ENCODE data around the gene BUD23. TPM values are rescaled to one million over a fixed set of nuclear protein-coding genes. Genes with fewer than 3 reads are reported as not detected.

BUD23 gene
- total RNA-seq, 8 experiments from 2014 or later = 31.6 to 85.7 (median 49.2) TPM

DNA sequence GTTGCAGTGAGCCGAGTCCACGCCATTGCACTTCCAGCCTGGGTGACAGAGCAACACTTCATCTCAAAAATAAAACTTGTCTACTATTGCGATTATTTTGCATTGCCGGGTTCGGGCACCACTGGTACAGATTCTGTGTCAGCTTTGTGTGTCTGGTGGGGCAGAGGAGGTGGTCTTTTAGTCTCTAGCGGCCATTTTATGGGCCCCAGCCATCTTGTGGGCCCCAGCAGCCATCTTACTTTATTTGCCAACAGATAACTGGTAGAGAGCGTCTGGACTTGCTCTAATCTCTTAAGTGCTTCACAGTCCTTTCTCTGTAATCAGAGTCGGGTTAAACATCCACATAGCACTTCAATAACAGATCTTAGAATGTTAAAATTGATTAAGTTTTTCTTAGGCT lies 4.9 kb downstream of the BUD23 start:
- ATAC-seq (replicated peaks in 6 of 8) = no peak
- in situ Hi-C loops (cut with MboI; ENCODE audit: low pct_unique_long_range_greater_than_20kb in 2 of 9, low sequenced_read_pairs in 9 of 9, unreplicated experiment in 9 of 9) = no loop called here
- 86 to 100% (median 98%) methylated on average over 1 to 8 of the region's 8 CpGs; no CpG with 5 or more reads in 1 of the 10 experiments for WGBS, 10 experiments
- peaks cover 0 to 5% of the 10 kb centered on the region in 2 donors for H3K4me1 ChIP-seq (replicated peaks in 1 of 2)
- no peak overlapping the region for H3K27ac ChIP-seq
- no peak overlapping the region for H3K4me3 ChIP-seq

DNA sequence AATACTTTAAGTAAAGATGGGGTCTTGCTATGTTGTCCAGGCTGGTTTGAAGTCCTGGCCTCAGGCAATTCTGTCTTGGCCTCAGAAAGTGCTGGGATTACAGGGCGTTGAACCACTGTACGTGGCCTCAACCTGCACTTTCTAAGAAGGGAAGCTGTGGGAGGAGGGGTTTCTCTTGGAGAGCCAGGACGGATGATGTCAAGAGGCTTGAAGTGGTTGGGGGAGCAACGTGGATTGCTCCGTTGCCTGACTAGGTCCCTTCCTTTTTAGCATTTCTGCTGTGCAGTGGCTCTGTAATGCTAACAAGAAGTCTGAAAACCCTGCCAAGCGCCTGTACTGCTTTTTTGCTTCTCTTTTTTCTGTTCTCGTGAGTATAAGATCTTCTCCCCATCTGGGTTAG lies 7.2 kb downstream of the BUD23 start:
- ATAC-seq (replicated peaks in 6 of 8) = no peak
- Histone ChIP-seq H3K4me3 (no peak overlapping the region), H3K4me1 (replicated peaks in 1 of 2) (no peaks in the 10 kb centered on the region), H3K27ac (no peak overlapping the region)
- in situ Hi-C loops (cut with MboI; ENCODE audit: low pct_unique_long_range_greater_than_20kb in 2 of 9, low sequenced_read_pairs in 9 of 9, unreplicated experiment in 9 of 9) = no loop called here
- 83 to 100% (median 91%) methylated on average over 3 to 5 of the region's 7 CpGs; no CpG with 5 or more reads in 4 of the 10 experiments for WGBS, 10 experiments

GRCh38 chr7:73696372-73696771 lies 13.0 kb downstream of the BUD23 start:
- 0 to 100% (median 95%) methylated on average over 1 to 4 of the region's 4 CpGs; no CpG with 5 or more reads in 3 of the 10 experiments for WGBS, 10 experiments
- ATAC-seq (replicated peaks in 6 of 8) = no peak
- in situ Hi-C loops (cut with MboI; ENCODE audit: low pct_unique_long_range_greater_than_20kb in 2 of 9, low sequenced_read_pairs in 9 of 9, unreplicated experiment in 9 of 9) = no loop called here
- no peak overlapping the region for H3K27ac ChIP-seq
- H3K4me1 ChIP-seq (replicated peaks in 1 of 2) = no peaks in the 10 kb centered on the region
- no peak overlapping the region for H3K4me3 ChIP-seq

- peaks cover 4% of the 10 kb centered on the region in 2 donors for H3K4me1 ChIP-seq (replicated peaks in 1 of 2)
- H3K27ac ChIP-seq = no peak overlapping the region
- H3K4me3 ChIP-seq = no peak overlapping the region
- no peak for ATAC-seq (replicated peaks in 6 of 8)
- in situ Hi-C loops (cut with MboI; ENCODE audit: low pct_unique_long_range_greater_than_20kb in 2 of 9, low sequenced_read_pairs in 9 of 9, unreplicated experiment in 9 of 9) = no loop called here
- WGBS, 10 experiments = 33 to 100% (median 65%) methylated on average over 2 to 3 of the region's 7 CpGs; no CpG with 5 or more reads in 6 of the 10 experiments
Observed at GRCh38 chr7:73698410-73698809, 15.0 kb downstream of the BUD23 start.

DNA sequence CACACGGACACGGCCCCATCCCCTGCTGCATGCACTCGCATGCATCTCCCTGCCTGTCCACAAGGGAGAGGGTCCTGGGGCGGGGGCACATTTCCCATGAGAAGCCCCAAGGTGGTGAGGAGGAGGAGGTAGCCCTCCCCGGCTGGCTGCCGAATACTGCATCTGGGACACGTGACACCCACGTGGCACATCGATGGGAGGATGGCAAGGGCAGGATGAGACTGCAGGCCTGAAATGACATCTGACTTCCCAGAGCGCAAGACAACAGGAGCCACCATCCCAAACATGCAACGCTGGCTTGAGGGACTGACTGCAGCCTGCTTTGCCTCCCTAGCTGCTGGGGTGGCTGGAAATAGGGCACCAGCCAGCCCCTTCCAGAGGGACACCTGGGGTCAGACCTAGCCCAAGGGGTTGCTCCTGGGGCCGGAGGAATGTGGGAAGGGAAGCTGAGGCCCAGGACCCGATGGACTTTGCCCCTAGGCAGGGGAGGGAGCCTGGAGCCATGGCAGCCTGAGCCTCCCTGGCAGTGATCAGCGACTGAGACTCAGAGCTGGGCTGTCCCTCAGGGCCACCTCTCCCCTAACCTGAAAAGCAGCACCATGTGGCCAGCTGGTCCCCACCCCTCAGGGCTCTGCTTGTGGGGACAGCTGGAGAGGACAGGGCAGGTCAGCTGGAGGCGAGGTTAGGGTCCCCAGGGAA lies 16.1 kb downstream of the BUD23 start:
- no peak for ATAC-seq (replicated peaks in 6 of 8)
- WGBS, 10 experiments = 100% methylated on average over 2 of the region's 15 CpGs; no CpG with 5 or more reads in 9 of the 10 experiments
- Histone ChIP-seq H3K4me3 (no peak overlapping the region), H3K4me1 (replicated peaks in 1 of 2) (peaks cover 10 to 12% of the 10 kb centered on the region in 2 donors), H3K27ac (no peak overlapping the region)
- in situ Hi-C loops (cut with MboI; ENCODE audit: low pct_unique_long_range_greater_than_20kb in 2 of 9, low sequenced_read_pairs in 9 of 9, unreplicated experiment in 9 of 9) = no loop called here

DNA sequence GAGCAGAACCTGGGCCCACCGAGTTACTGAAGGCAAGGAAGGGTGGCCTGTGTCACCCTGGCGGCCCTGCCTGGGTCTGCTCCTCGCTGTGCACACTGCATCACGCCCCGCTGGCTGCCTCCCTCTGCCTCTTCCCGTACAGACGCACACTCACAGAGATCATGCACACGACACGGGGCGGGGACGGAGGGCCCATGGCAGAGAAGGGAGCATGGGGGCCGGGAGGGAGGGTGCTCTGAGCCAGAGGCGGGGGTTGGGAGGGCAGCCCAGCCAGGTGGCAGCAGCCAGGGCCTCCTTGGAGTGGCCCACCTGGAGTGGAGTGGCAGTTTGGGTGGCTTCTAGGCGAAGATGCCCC lies 16.6 kb downstream of the BUD23 start:
- Histone ChIP-seq H3K4me3 (no peak overlapping the region), H3K4me1 (replicated peaks in 1 of 2) (peaks cover 12 to 17% of the 10 kb centered on the region in 2 donors), H3K27ac (no peak overlapping the region)
- ATAC-seq (replicated peaks in 6 of 8) = no peak
- 100% methylated on average over 1 of the region's 14 CpGs; no CpG with 5 or more reads in 9 of the 10 experiments for WGBS, 10 experiments
- in situ Hi-C loops (cut with MboI; ENCODE audit: low pct_unique_long_range_greater_than_20kb in 2 of 9, low sequenced_read_pairs in 9 of 9, unreplicated experiment in 9 of 9) = no loop called here

GRCh38 chr7:73700581-73701134 lies 17.3 kb downstream of the BUD23 start:
- no peak overlapping the region for H3K4me3 ChIP-seq
- peaks cover 12 to 23% of the 10 kb centered on the region in 2 donors for H3K4me1 ChIP-seq (replicated peaks in 1 of 2)
- in situ Hi-C loops (cut with MboI; ENCODE audit: low pct_unique_long_range_greater_than_20kb in 2 of 9, low sequenced_read_pairs in 9 of 9, unreplicated experiment in 9 of 9) = no loop called here
- no CpG with 5 or more reads among the region's 15 CpGs for WGBS, 10 experiments
- H3K27ac ChIP-seq = no peak overlapping the region
- ATAC-seq (replicated peaks in 6 of 8) = no peak

GRCh38 chr7:73701357-73701995 lies 18.1 kb downstream of the BUD23 start:
- WGBS, 10 experiments = 0 to 100% (median 71%) methylated on average over 1 to 9 of the region's 13 CpGs; no CpG with 5 or more reads in 2 of the 10 experiments
- in situ Hi-C loops (cut with MboI; ENCODE audit: low pct_unique_long_range_greater_than_20kb in 2 of 9, low sequenced_read_pairs in 9 of 9, unreplicated experiment in 9 of 9) = no loop called here
- ATAC-seq (replicated peaks in 6 of 8) = peak in 3 of 8 experiments; percentile 53 to 82 (median 63)

GRCh38 chr7:73702226-73702625 lies 18.8 kb downstream of the BUD23 start:
- WGBS, 10 experiments = 90 to 100% (median 97%) methylated on average over 1 to 4 of the region's 8 CpGs; no CpG with 5 or more reads in 6 of the 10 experiments
- in situ Hi-C loops (cut with MboI; ENCODE audit: low pct_unique_long_range_greater_than_20kb in 2 of 9, low sequenced_read_pairs in 9 of 9, unreplicated experiment in 9 of 9) = no loop called here

More at GRCh38 chr7:73701357-73701995, 18.1 kb downstream of the BUD23 start:
- H3K4me3 ChIP-seq = no peak overlapping the region
- no peak overlapping the region for H3K27ac ChIP-seq
- peaks cover 12 to 26% of the 10 kb centered on the region in 2 donors for H3K4me1 ChIP-seq (replicated peaks in 1 of 2)

GRCh38 chr7:73702665-73703064 lies 19.3 kb downstream of the BUD23 start:
- no peak for ATAC-seq (replicated peaks in 6 of 8)
- 89 to 100% (median 100%) methylated on average over 1 to 4 of the region's 18 CpGs; no CpG with 5 or more reads in 7 of the 10 experiments for WGBS, 10 experiments
- Histone ChIP-seq H3K27ac (no peak overlapping the region), H3K4me3 (no peak overlapping the region), H3K4me1 (replicated peaks in 1 of 2) (peaks cover 12 to 31% of the 10 kb centered on the region in 2 donors)
- in situ Hi-C loops (cut with MboI; ENCODE audit: low pct_unique_long_range_greater_than_20kb in 2 of 9, low sequenced_read_pairs in 9 of 9, unreplicated experiment in 9 of 9) = no loop called here

More at GRCh38 chr7:73702226-73702625, 18.8 kb downstream of the BUD23 start:
- no peak for ATAC-seq (replicated peaks in 6 of 8)
- Histone ChIP-seq H3K27ac (no peak overlapping the region), H3K4me1 (replicated peaks in 1 of 2) (peaks cover 12 to 28% of the 10 kb centered on the region in 2 donors), H3K4me3 (no peak overlapping the region)

- H3K4me1 ChIP-seq (replicated peaks in 1 of 2) = peaks cover 12 to 31% of the 10 kb centered on the region in 2 donors
- in situ Hi-C loops (cut with MboI; ENCODE audit: low pct_unique_long_range_greater_than_20kb in 2 of 9, low sequenced_read_pairs in 9 of 9, unreplicated experiment in 9 of 9) = no loop called here
- no peak for ATAC-seq (replicated peaks in 6 of 8)
- H3K4me3 ChIP-seq = peak overlapping the region in 2 of 5 donors; percentile 11 to 26
- WGBS, 10 experiments = 40 to 100% (median 57%) methylated on average over 1 to 7 of the region's 13 CpGs; no CpG with 5 or more reads in 5 of the 10 experiments
- peak overlapping the region; percentile 31 to 59 for H3K27ac ChIP-seq
Observed at GRCh38 chr7:73703225-73703624, 19.8 kb downstream of the BUD23 start.

GRCh38 chr7:73703757-73704639 lies 20.6 kb downstream of the BUD23 start:
- peak; percentile 11 to 88 (median 82) for ATAC-seq (replicated peaks in 6 of 8)
- Histone ChIP-seq H3K27ac (peak overlapping the region; percentile 56 to 82), H3K4me3 (peak overlapping the region in 2 of 5 donors; percentile 11 to 26), H3K4me1 (replicated peaks in 1 of 2) (peaks cover 12 to 31% of the 10 kb centered on the region in 2 donors)
- WGBS, 10 experiments = 0% methylated on average over 1 of the region's 45 CpGs; no CpG with 5 or more reads in 9 of the 10 experiments
- in situ Hi-C loops (cut with MboI; ENCODE audit: low pct_unique_long_range_greater_than_20kb in 2 of 9, low sequenced_read_pairs in 9 of 9, unreplicated experiment in 9 of 9) = no loop called here

Measured in motor neuron (in vitro differentiated cells).